Spleen (tissue), 7 donors: ENCODE results near the gene ONECUT3.

ENCODE experiments used
- CTCF ChIP-seq, 11 experiments: fragments of 200-600 bp in 7 of 11; fragments of 450-650 bp in 4 of 11; sonication (generic) in 4 of 11; IDR thresholded peaks in 8 of 11; conservative IDR thresholded peaks in 3 of 11; 1 replicate in 7 of 11; 2 replicates in 4 of 11; pipeline versions ENCODE4 v1.4.0 to v1.8.0; 2016 to 2021; ENCODE audit warnings: antibody characterized with exemption in 11 of 11, inconsistent platforms in 4 of 11, mild to moderate bottlenecking in 1 of 11
- POLR2A ChIP-seq, 3 donors: fragments of 450-650 bp; IDR thresholded peaks; one replicate each; pipeline ENCODE4 v1.5.1; 2017; ENCODE audit warnings: antibody characterized with exemption in 3 of 3, mild to moderate bottlenecking in 1 of 3
- donor health status: DM: no; HTN: no; CAD: no; lungs with moderate emphysema.
- donor health status: DM: no; HTN: no; CAD: no.
- donor health status: DM: no; HTN: no; CAD: no.

DNA sequence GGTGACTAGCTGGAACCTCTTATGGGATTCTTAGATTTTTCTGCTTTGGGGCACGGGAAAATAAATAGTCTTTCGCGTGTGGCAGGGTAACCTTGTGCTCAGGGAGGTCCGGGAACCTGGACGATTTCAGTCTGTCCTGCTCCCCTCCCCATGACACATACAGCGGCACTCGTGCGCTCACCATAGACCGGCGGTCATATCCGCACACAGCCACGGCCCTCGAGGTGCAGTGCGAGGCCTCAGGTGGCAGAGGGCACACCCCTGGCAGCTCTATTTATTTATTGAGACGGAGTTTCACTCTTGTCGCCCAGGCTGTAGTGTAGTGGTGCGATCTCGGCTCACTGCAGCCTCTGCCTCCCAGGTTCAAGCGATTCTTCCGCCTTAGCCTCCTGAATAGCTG, 3.0 kb downstream of the ONECUT3 start:
- TF ChIP-seq CTCF (IDR thresholded peaks at IDR 0.05 in 8 of 11, conservative IDR thresholded peaks at IDR 0.05 in 3 of 11) (no peak), POLR2A (IDR thresholded peaks at IDR 0.05) (no peak)
